Right lobe of liver (tissue), 4 donors: ENCODE data around the gene SF3B6.

Experiments used
- POLR2A ChIP-seq: fragments of 450-650 bp; IDR thresholded peaks from one replicate; pipeline ENCODE4 v1.6.1; 2017; ENCODE audit warnings: antibody characterized with exemption, mild to moderate bottlenecking
- TF ChIP-seq, protein P1 (sequence below), 4 donors: fragments of 200-600 bp in 3 of 4; fragments of 450-650 bp in 1 of 4; IDR thresholded peaks; one replicate each; pipeline versions ENCODE4 v1.5.1 to v1.8.0; 2016 to 2022; ENCODE audit warnings: antibody characterized with exemption in 4 of 4, mild to moderate bottlenecking in 2 of 4
- donor health status: DM: no; HTN: no; CAD: no.
- donor health status: DM: no; HTN: no; CAD: no.
- donor health status: DM: no; HTN: yes; CAD: no.

GRCh38 chr2:24122366-24123194 is 46.5 kb upstream of the SF3B6 start:
- TF ChIP-seq, protein P1, sequence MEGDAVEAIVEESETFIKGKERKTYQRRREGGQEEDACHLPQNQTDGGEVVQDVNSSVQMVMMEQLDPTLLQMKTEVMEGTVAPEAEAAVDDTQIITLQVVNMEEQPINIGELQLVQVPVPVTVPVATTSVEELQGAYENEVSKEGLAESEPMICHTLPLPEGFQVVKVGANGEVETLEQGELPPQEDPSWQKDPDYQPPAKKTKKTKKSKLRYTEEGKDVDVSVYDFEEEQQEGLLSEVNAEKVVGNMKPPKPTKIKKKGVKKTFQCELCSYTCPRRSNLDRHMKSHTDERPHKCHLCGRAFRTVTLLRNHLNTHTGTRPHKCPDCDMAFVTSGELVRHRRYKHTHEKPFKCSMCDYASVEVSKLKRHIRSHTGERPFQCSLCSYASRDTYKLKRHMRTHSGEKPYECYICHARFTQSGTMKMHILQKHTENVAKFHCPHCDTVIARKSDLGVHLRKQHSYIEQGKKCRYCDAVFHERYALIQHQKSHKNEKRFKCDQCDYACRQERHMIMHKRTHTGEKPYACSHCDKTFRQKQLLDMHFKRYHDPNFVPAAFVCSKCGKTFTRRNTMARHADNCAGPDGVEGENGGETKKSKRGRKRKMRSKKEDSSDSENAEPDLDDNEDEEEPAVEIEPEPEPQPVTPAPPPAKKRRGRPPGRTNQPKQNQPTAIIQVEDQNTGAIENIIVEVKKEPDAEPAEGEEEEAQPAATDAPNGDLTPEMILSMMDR (IDR thresholded peaks at IDR 0.05) = no peak
- no peak for TF ChIP-seq POLR2A
